Measurements from ENCODE around the gene PLA1A.

PLA1A gene

DNA sequence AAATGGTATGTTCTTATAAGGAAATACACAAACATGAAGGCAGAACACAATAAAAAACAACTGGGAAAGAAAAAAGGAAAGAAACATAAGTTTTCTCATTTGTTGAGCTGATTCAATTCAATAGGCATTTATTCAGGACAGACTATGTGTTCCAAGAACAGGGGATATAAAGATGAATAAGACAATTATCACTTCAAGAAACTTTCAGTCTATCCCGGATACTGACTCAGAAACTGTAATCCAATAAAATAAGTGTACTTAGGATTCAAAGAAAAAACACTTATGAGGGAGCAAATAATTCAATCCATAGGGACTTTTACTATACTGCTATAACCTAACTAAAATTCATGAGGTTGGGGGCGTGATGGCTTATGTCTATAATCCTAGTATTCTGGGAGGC is 66.2 kb downstream of the PLA1A start:
- no peak overlapping the region for H3K27ac ChIP-seq (ENCODE audit: low read depth, low read length, severe bottlenecking)

DNA sequence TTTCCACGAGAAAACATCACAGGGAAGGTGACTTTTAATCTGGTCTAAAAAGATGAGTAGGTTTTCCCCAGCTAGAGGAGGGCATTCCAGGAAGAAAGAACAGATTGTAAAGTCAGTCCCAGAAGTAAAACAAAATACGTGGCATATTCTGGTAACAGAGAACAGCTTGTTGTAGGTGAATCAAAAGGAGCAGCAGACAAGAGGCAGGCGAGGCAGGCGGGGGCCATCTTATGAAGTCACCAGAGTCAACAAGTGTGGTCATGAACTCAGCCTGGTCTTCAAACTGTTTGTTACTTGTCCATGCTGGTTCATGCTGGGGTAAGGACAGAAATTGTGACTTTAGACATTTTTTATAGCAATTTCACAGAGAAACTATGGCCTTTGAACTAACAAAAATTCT is 66.7 kb downstream of the PLA1A start:
- H3K9me3 ChIP-seq (ENCODE audit: control insufficient read depth, low read length): no peaks in the 10 kb centered on the region
- H3K36me3 ChIP-seq (ENCODE audit: control insufficient read depth, insufficient read depth, low read length): peaks cover 5% of the 10 kb centered on the region
- no peak overlapping the region for H3K4me3 ChIP-seq (ENCODE audit: extremely low read depth, insufficient read depth, low read length, poor library complexity, severe bottlenecking)
- peaks cover 6% of the 10 kb centered on the region for H3K4me1 ChIP-seq (ENCODE audit: control insufficient read depth, insufficient read depth, low read length, poor library complexity, severe bottlenecking)
- WGBS, 2 experiments (ENCODE audit: insufficient coverage in 2 of 2): 91 to 95% methylated on average over 3 to 4 of the region's 4 CpGs
- no peak overlapping the region for H3K27ac ChIP-seq (ENCODE audit: low read depth, low read length, severe bottlenecking)

More for the DNA sequence above, 66.2 kb downstream of the PLA1A start:
- WGBS, 2 experiments (ENCODE audit: insufficient coverage in 2 of 2): no CpG with 5 or more reads among the region's 2 CpGs
- Histone ChIP-seq H3K36me3 (ENCODE audit: control insufficient read depth, insufficient read depth, low read length) (peaks cover 5% of the 10 kb centered on the region), H3K4me1 (ENCODE audit: control insufficient read depth, insufficient read depth, low read length, poor library complexity, severe bottlenecking) (peaks cover 6% of the 10 kb centered on the region), H3K9me3 (ENCODE audit: control insufficient read depth, low read length) (no peaks in the 10 kb centered on the region), H3K4me3 (ENCODE audit: extremely low read depth, insufficient read depth, low read length, poor library complexity, severe bottlenecking) (no peak overlapping the region)

DNA sequence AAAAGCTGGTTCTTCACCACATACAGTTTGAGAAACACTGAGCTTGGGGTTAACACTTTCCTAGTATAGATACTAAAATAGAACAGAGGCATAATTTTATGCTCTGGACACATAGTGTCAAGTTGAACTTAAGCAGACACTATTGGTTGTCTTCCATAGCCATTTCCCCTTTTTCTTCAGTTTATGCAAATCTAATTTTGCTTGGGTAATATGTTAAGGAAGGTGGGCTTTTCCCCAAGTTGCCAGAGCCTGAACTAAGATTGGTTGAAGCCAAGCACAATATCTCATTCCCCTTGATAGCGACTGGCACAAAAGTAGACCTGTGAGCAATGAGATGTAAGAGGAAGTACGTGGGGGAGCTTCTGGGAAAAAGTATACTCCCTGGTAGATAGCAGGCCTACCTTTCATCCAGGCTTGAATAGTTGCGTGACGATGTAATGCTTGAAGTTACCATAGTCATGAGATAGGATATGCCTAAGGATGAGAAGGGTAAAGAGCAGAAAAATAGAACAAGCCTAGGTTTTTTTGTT is 67.2 kb downstream of the PLA1A start:
- Histone ChIP-seq H3K4me3 (ENCODE audit: extremely low read depth, insufficient read depth, low read length, poor library complexity, severe bottlenecking) (no peak overlapping the region), H3K36me3 (ENCODE audit: control insufficient read depth, insufficient read depth, low read length) (peaks cover 5% of the 10 kb centered on the region), H3K9me3 (ENCODE audit: control insufficient read depth, low read length) (no peaks in the 10 kb centered on the region), H3K27ac (ENCODE audit: low read depth, low read length, severe bottlenecking) (no peak overlapping the region), H3K4me1 (ENCODE audit: control insufficient read depth, insufficient read depth, low read length, poor library complexity, severe bottlenecking) (peaks cover 8% of the 10 kb centered on the region)
- 91 to 92% methylated on average over 3 to 4 of the region's 4 CpGs for WGBS, 2 experiments (ENCODE audit: insufficient coverage in 2 of 2)

DNA sequence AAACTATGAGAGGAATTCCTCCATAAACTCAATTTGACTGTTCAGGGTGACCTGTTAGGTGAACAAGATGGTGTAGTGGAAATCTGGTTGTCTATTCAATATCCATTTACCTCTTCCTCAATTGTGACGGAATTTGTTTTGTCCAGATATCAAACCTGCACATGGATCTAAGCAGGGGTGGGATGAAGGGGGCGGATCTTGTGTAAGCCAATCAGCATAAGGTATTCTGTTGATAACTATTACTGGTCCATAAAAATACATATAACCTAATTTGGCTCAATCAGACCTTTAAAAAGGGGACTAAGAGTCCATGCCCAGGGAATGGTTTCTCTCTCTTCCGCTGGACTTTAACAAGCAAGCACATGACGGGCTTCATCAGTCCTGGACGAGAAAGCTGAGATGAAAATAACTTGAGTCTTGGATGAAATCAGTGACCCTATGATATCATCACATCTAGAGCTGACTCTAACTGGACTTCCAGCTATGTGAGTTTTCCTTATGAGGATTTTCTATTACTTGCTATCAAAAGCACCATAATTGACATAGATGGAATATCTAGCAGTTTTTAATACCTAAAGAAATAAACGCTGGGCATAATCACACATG is 68.4 kb downstream of the PLA1A start:
- Histone ChIP-seq H3K9me3 (ENCODE audit: control insufficient read depth, low read length) (no peaks in the 10 kb centered on the region), H3K27ac (ENCODE audit: low read depth, low read length, severe bottlenecking) (no peak overlapping the region), H3K4me3 (ENCODE audit: extremely low read depth, insufficient read depth, low read length, poor library complexity, severe bottlenecking) (no peak overlapping the region), H3K36me3 (ENCODE audit: control insufficient read depth, insufficient read depth, low read length) (peaks cover 7% of the 10 kb centered on the region), H3K4me1 (ENCODE audit: control insufficient read depth, insufficient read depth, low read length, poor library complexity, severe bottlenecking) (peaks cover 9% of the 10 kb centered on the region)
- 94% methylated on average over 3 of the region's 6 CpGs; no CpG with 5 or more reads in 1 of the 2 experiments for WGBS, 2 experiments (ENCODE audit: insufficient coverage in 2 of 2)

DNA sequence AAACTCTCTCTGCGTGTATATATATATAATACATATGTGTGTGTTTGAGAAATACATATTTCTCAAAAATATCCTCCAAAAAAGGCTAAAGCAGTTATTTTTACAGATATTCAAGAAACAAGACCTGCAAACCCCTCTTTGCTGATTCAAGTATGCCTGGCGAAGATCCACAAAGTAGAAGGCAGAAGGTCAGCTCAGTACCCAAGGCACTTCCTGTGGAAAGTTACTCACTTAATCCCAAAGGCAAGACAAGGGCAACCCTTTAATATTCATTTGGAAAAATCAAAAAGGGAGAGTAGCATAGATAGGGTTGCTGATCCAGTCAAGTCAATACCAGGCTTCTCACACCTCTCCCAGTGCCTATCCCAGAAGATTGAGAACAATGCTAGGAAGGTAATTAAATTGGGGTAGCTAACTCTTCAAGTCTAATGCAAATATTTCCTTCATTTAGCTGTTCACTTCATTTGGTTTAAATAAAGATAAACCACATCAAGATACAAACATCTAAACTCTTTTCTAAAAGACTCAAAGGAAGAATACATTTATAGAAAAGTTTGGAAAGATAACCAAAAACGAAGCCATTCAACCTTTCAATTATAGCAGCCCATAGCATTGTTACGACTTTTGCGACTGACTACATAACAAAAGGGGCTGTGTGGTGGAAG is 72.4 kb downstream of the PLA1A start:
- H3K4me1 ChIP-seq (ENCODE audit: control insufficient read depth, insufficient read depth, low read length, poor library complexity, severe bottlenecking): peaks cover 9% of the 10 kb centered on the region
- H3K27ac ChIP-seq (ENCODE audit: low read depth, low read length, severe bottlenecking): no peak overlapping the region
- 100% methylated on average over 1 of the region's 5 CpGs for WGBS, 2 experiments (ENCODE audit: insufficient coverage in 2 of 2)
- H3K4me3 ChIP-seq (ENCODE audit: extremely low read depth, insufficient read depth, low read length, poor library complexity, severe bottlenecking): no peak overlapping the region
- H3K9me3 ChIP-seq (ENCODE audit: control insufficient read depth, low read length): no peaks in the 10 kb centered on the region
- peaks cover 34% of the 10 kb centered on the region for H3K36me3 ChIP-seq (ENCODE audit: control insufficient read depth, insufficient read depth, low read length)

DNA sequence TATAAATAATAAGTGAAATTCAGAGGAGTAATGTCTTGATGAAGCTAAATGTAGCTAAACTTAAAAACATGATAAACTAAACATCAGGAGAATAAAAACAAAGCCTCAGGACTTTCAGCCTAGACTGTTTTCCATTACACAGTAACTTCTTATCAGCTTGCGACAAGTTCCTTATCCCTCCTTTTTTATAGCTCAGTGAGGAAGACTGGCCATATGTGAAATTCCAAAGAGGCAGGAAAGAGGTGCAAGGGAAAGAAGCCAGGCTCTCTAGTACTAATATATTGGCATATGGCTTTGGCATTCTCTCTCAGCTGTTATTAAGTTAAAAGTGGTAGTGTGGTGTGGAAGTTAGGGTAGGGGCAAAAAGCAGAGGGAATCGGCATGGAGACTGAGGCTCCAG is 75.1 kb downstream of the PLA1A start:
- H3K4me1 ChIP-seq (ENCODE audit: control insufficient read depth, insufficient read depth, low read length, poor library complexity, severe bottlenecking): peaks cover 3% of the 10 kb centered on the region
- peaks cover 36% of the 10 kb centered on the region for H3K36me3 ChIP-seq (ENCODE audit: control insufficient read depth, insufficient read depth, low read length)
- WGBS, 2 experiments (ENCODE audit: insufficient coverage in 2 of 2): 100% methylated on average over 1 of the region's 2 CpGs
- H3K4me3 ChIP-seq (ENCODE audit: extremely low read depth, insufficient read depth, low read length, poor library complexity, severe bottlenecking): no peak overlapping the region
- H3K9me3 ChIP-seq (ENCODE audit: control insufficient read depth, low read length): no peaks in the 10 kb centered on the region
- no peak overlapping the region for H3K27ac ChIP-seq (ENCODE audit: low read depth, low read length, severe bottlenecking)

DNA sequence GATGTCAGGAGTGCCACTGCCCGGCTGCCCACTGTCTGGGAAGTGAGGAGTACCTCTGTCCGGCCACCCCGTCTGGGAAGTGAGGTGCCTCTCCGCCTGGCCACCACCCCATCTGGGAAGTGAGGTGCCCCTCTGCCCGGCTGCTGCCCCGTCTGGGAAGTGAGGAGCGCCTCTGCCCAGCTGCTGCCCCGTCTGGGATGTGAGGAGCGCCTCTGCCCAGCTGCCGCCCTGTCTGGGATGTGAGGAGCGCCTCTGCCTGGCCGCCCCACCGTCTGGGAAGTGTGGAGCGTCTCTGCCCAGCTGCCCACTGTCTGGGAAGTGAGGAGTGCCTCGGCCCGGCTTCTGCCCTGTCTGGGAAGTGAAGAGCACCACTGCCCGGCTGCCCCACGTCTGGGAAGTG is 76.2 kb downstream of the PLA1A start:
- no peak overlapping the region for H3K27ac ChIP-seq (ENCODE audit: low read depth, low read length, severe bottlenecking)
- 93 to 99% methylated on average over 13 to 14 of the region's 18 CpGs for WGBS, 2 experiments (ENCODE audit: insufficient coverage in 2 of 2)
- no peak overlapping the region for H3K4me3 ChIP-seq (ENCODE audit: extremely low read depth, insufficient read depth, low read length, poor library complexity, severe bottlenecking)
- peaks cover 30% of the 10 kb centered on the region for H3K36me3 ChIP-seq (ENCODE audit: control insufficient read depth, insufficient read depth, low read length)
- H3K4me1 ChIP-seq (ENCODE audit: control insufficient read depth, insufficient read depth, low read length, poor library complexity, severe bottlenecking): peaks cover 3% of the 10 kb centered on the region
- H3K9me3 ChIP-seq (ENCODE audit: control insufficient read depth, low read length): no peaks in the 10 kb centered on the region

DNA sequence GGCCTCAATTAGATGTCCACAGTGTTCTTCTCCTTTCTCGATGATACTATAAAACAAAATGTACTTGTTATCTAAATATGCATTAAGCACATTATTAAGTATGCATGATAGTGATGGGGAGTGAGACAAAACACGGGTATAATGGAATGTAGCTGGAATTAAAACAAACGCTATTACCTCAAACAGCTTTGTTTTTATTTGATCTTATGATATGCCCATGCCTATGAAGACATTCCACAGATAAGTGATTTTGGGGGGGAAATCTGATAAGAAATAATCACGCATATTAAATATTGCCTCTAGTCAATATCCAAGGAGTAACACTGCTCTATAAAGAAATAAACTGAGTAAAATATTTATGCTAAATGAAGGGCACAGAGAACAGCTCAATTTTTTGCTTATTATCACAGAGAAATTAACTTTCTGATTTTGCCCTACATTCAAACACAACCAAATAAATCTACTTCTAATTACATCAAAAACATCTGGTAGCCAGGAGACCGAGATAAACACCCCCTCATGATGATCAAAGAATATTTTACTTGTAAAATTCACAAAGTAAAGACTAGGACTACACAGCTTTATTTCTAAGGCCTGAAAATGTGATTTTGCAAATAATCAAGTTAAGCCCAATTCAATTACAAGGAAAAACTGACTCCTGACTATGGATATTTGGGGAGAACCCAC is 77.6 kb downstream of the PLA1A start:
- WGBS, 2 experiments (ENCODE audit: insufficient coverage in 2 of 2): no CpG with 5 or more reads among the region's 5 CpGs

DNA sequence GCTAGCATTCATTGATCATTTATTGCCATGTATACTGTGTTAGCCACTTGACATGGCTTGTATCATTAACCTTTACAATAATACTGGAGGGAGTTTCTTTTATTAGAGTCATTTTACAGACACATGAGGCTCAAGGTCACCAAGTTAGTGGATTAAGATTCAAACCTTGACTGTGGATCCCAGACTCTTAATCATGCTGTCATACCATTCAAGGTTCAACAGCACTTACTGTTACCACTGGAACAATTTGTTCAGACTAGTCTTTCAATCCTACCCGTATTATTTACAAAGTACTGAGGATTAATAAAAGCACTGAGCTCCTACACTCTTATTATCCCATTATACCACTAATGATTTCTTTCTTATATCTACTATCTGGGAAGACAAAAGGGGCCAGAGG is 78.3 kb downstream of the PLA1A start:
- Histone ChIP-seq H3K36me3 (ENCODE audit: control insufficient read depth, insufficient read depth, low read length) (peaks cover 29% of the 10 kb centered on the region), H3K27ac (ENCODE audit: low read depth, low read length, severe bottlenecking) (no peak overlapping the region), H3K4me3 (ENCODE audit: extremely low read depth, insufficient read depth, low read length, poor library complexity, severe bottlenecking) (peak overlapping the region; percentile 56), H3K9me3 (ENCODE audit: control insufficient read depth, low read length) (no peaks in the 10 kb centered on the region), H3K4me1 (ENCODE audit: control insufficient read depth, insufficient read depth, low read length, poor library complexity, severe bottlenecking) (no peaks in the 10 kb centered on the region)
- 83 to 100% methylated on average over 1 of the region's 1 CpG for WGBS, 2 experiments (ENCODE audit: insufficient coverage in 2 of 2)

More for the DNA sequence above, 77.6 kb downstream of the PLA1A start:
- Histone ChIP-seq H3K4me3 (ENCODE audit: extremely low read depth, insufficient read depth, low read length, poor library complexity, severe bottlenecking) (no peak overlapping the region), H3K9me3 (ENCODE audit: control insufficient read depth, low read length) (no peaks in the 10 kb centered on the region), H3K4me1 (ENCODE audit: control insufficient read depth, insufficient read depth, low read length, poor library complexity, severe bottlenecking) (no peaks in the 10 kb centered on the region), H3K27ac (ENCODE audit: low read depth, low read length, severe bottlenecking) (no peak overlapping the region), H3K36me3 (ENCODE audit: control insufficient read depth, insufficient read depth, low read length) (peaks cover 30% of the 10 kb centered on the region)

DNA sequence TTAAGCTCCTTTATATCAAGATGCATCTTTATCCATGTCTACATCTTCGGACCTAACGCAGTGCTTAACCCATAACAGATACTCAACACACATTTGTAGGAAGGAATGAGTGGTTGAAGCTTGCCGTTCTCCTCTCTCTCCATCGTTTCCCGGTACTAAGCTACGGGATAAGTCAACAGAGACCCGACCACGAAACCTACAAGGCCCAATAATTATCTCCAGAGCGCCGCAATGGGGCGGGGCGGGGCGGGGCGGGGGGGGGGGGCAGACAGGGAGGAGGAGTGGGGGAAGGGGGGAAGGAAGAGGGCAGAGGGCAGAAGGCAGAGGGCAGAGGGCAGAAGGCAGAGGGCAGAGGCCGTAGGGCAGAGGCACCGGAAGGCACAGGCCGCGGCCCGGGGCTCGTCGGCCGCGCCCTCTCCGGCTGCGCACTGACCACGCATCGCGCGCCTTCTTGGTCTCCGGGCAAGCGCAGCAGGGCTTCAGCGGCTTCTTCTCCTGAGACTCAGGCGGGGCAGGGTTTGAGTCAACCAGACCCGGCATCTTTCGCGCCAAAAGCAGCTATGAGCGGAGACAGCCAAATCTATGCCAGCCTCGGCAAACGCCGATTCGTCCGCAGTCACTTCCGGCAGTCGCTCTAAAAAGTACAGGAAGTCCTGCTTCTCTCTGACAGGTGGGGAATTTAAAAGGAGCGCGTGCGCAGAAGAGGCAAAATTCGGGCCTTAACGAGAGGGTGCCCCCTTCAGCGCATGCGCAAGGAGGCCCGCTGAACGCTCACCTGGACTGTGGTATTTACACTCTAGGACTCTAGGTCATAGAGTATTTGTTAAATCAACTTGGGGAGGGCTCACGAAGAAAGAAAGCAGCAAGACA is 79.3 kb downstream of the PLA1A start, which contains the start of gene COX17:
COX17 (minus strand) TSS at position 636 of the 870 bp plus-strand sequence; CDS start at position 540, 96 bp downstream.
- WGBS, 2 experiments (ENCODE audit: insufficient coverage in 2 of 2): 1% methylated on average over 24 to 37 of the region's 54 CpGs
- peak within 1 kb of the TSS; percentile 56 for H3K4me3 ChIP-seq (ENCODE audit: extremely low read depth, insufficient read depth, low read length, poor library complexity, severe bottlenecking)
- H3K27ac ChIP-seq (ENCODE audit: low read depth, low read length, severe bottlenecking): peak within 1 kb of the TSS; percentile 55
- H3K36me3 ChIP-seq (ENCODE audit: control insufficient read depth, insufficient read depth, low read length): peaks cover 25% of the 10 kb centered on the region
- no peaks in the 10 kb centered on the region for H3K9me3 ChIP-seq (ENCODE audit: control insufficient read depth, low read length)
- no peaks in the 10 kb centered on the region for H3K4me1 ChIP-seq (ENCODE audit: control insufficient read depth, insufficient read depth, low read length, poor library complexity, severe bottlenecking)
